K562 treated with DMSO at 1 percent for 48 hours (cell line): ENCODE data around the gene SPOCK3. TPM values are rescaled to one million over a fixed set of nuclear protein-coding genes. Genes with fewer than 3 reads are reported as not detected.

Experiments used
- total RNA-seq: library from RNA; unstranded; fragments of 300-600 nt; gene quantifications from 2 replicates; pipeline ENCODE4 v1.2.3, GENCODE V29; 2022; ENCODE audit warnings: low replicate concordance; ENCODE audit errors: extremely low read depth

The SPOCK3 gene
- total RNA-seq: not detected in 2 replicates

GRCh38 chr4:167234316-167234881 lies at the start of gene SPOCK3:
TSS of gene SPOCK3 (minus strand) at chr4:167234494.

